GM23338 (cell line): ENCODE data around the gene ARSD. TPM values are rescaled to one million over a fixed set of nuclear protein-coding genes. Genes with fewer than 3 reads are reported as not detected.

ENCODE experiments used
- ATAC-seq: fragments of 200-7000 bp; cut with Tn5 transposase; 3 replicates; pipeline ENCODE4 v1.9.1; 2020
- DNase-seq: peaks from one replicate; pipeline ENCODE4 v3.0.0-alpha.2; 2015; ENCODE audit warnings: low spot score
- H2AFZ ChIP-seq: fragments of 200-600 bp; sonication (generic); 2 replicates; pipeline ENCODE4 v1.8.0; 2016; ENCODE audit warnings: antibody characterized with exemption, mild to moderate bottlenecking, moderate library complexity
- H3F3A ChIP-seq: fragments of 200-600 bp; sonication (generic); replicated peaks from 2 replicates; pipeline ENCODE4 v1.8.0; 2017; ENCODE audit warnings: antibody characterized with exemption, mixed run types, low read depth
- H3K27ac ChIP-seq: fragments of 200-600 bp; sonication (generic); 2 replicates; pipeline ENCODE4 v1.6.1; 2016; ENCODE audit warnings: low read depth
- H3K27me3 ChIP-seq: fragments of 200-600 bp; sonication (generic); 2 replicates; pipeline ENCODE4 v1.8.0; 2016; ENCODE audit warnings: mild to moderate bottlenecking, mixed run types, moderate library complexity; ENCODE audit not compliant: insufficient read depth
- H3K36me3 ChIP-seq: fragments of 200-600 bp; sonication (generic); 2 replicates; pipeline ENCODE4 v1.8.0; 2016; ENCODE audit warnings: mild to moderate bottlenecking; ENCODE audit not compliant: insufficient read depth
- H3K4me1 ChIP-seq: fragments of 200-600 bp; sonication (generic); 2 replicates; pipeline ENCODE4 v1.8.0; 2016; ENCODE audit warnings: mild to moderate bottlenecking, moderate library complexity; ENCODE audit not compliant: insufficient read depth
- H3K4me2 ChIP-seq: fragments of 200-600 bp; sonication (generic); 2 replicates; pipeline ENCODE4 v1.7.1; 2017; ENCODE audit warnings: mixed run types
- H3K4me3 ChIP-seq: fragments of 200-600 bp; sonication (generic); 2 replicates; pipeline ENCODE4 v1.6.1; 2016; ENCODE audit warnings: mixed run types
- H3K79me2 ChIP-seq: fragments of 200-600 bp; sonication (generic); replicated peaks from 2 replicates; pipeline ENCODE4 v1.8.0; 2017; ENCODE audit warnings: mild to moderate bottlenecking; ENCODE audit not compliant: insufficient read depth
- H3K9me2 ChIP-seq: fragments of 200-600 bp; sonication (generic); 2 replicates; pipeline ENCODE4 v1.8.0; 2017; ENCODE audit not compliant: insufficient read depth
- H4K20me1 ChIP-seq: fragments of 200-600 bp; sonication (generic); replicated peaks from 2 replicates; pipeline ENCODE4 v1.8.0; 2017; ENCODE audit warnings: mild to moderate bottlenecking; ENCODE audit not compliant: insufficient read depth
- H3K27ac Mint-ChIP-seq: 2 replicates; pipeline ENCODE4 v1.8.0; 2020; ENCODE audit warnings: inconsistent platforms, mild to moderate bottlenecking, moderate library complexity, mixed read lengths
- H3K27me3 Mint-ChIP-seq: 3 replicates; pipeline ENCODE4 v1.8.0; 2022; ENCODE audit warnings: low read depth, mild to moderate bottlenecking, moderate library complexity, mixed read lengths, inconsistent platforms; ENCODE audit not compliant: insufficient read depth, poor library complexity
- H3K36me3 Mint-ChIP-seq: 3 replicates; pipeline ENCODE4 v1.8.0; 2021; ENCODE audit warnings: low read depth, mild to moderate bottlenecking, inconsistent platforms, moderate library complexity, mixed read lengths
- H3K4me1 Mint-ChIP-seq: 3 replicates; pipeline ENCODE4 v1.8.0; 2020; ENCODE audit warnings: mild to moderate bottlenecking, inconsistent platforms, mixed read lengths
- H3K4me3 Mint-ChIP-seq: 3 replicates; pipeline ENCODE4 v1.8.0; 2021; ENCODE audit warnings: moderate library complexity, mild to moderate bottlenecking, inconsistent platforms, mixed read lengths
- H3K9me3 Mint-ChIP-seq: 3 replicates; pipeline ENCODE4 v1.8.0; 2020; ENCODE audit warnings: moderate library complexity, mild to moderate bottlenecking, inconsistent platforms, mixed read lengths
- CREB1 ChIP-seq: fragments of 250-450 bp; sonication (Bioruptor Pico); IDR thresholded peaks from 2 replicates; pipeline ENCODE4 v1.5.0; 2020; ENCODE audit warnings: low read depth, mild to moderate bottlenecking, moderate library complexity
- CTCF ChIP-seq, 2 experiments: fragments of 200-600 bp in 1 of 2; sonication (generic) in 1 of 2; conservative IDR thresholded peaks; 2 replicates each; pipeline versions ENCODE4 v1.5.1 to v1.6.1; 2016 to 2017; ENCODE audit warnings: antibody characterized with exemption in 2 of 2, low read depth in 2 of 2, mild to moderate bottlenecking in 2 of 2, moderate library complexity in 1 of 2
- ETS1 ChIP-seq: IDR thresholded peaks from 2 replicates; pipeline ENCODE4 v1.6.1; 2016; ENCODE audit warnings: antibody characterized with exemption
- EZH2 ChIP-seq: fragments of 200-600 bp; sonication (generic); IDR thresholded peaks from one replicate; pipeline ENCODE4 v1.8.0; 2017; ENCODE audit warnings: antibody characterized with exemption, mild to moderate bottlenecking, low read depth; ENCODE audit not compliant: unreplicated experiment
- EZH2phosphoT487 ChIP-seq: fragments of 200-600 bp; sonication (generic); IDR thresholded peaks from one replicate; pipeline ENCODE4 v1.8.1; 2018; ENCODE audit warnings: antibody characterized with exemption; ENCODE audit not compliant: unreplicated experiment
- JUNB ChIP-seq: IDR thresholded peaks from one replicate; pipeline ENCODE4 v1.6.1; 2016; ENCODE audit warnings: antibody characterized with exemption; ENCODE audit not compliant: unreplicated experiment
- NANOG ChIP-seq: IDR thresholded peaks from 2 replicates; pipeline ENCODE4 v1.6.1; 2016; ENCODE audit warnings: antibody characterized with exemption, borderline replicate concordance
- POLR2AphosphoS5 ChIP-seq: IDR thresholded peaks from 2 replicates; pipeline ENCODE4 v1.6.1; 2016; ENCODE audit warnings: antibody characterized with exemption, low read depth
- REST ChIP-seq: IDR thresholded peaks from one replicate; pipeline ENCODE4 v1.6.1; 2018; ENCODE audit warnings: antibody characterized with exemption; ENCODE audit not compliant: unreplicated experiment
- STAT1 ChIP-seq: IDR thresholded peaks from one replicate; pipeline ENCODE4 v1.6.1; 2016; ENCODE audit warnings: antibody characterized with exemption; ENCODE audit not compliant: unreplicated experiment
- ZNF114 ChIP-seq: fragments of 250-450 bp; sonication (Bioruptor Pico); IDR thresholded peaks from 2 replicates; pipeline ENCODE4 v1.5.0; 2020; ENCODE audit warnings: mild to moderate bottlenecking, moderate library complexity
- ZNF331 ChIP-seq: fragments of 250-450 bp; sonication (Bioruptor Pico); IDR thresholded peaks from 2 replicates; pipeline ENCODE4 v1.5.0; 2020; ENCODE audit warnings: low read depth, mild to moderate bottlenecking, moderate library complexity
- ZNF462 ChIP-seq: fragments of 250-450 bp; sonication (Bioruptor Pico); IDR thresholded peaks from 2 replicates; pipeline ENCODE4 v1.5.0; 2020; ENCODE audit warnings: mild to moderate bottlenecking, moderate library complexity
- polyA plus RNA-seq: library from polyadenylated mRNA; unstranded; fragments of >200 nt; fragmentation: Nextera tagmentation; extraction: Ambion mirVana; gene quantifications from 2 replicates; pipeline ENCODE4 v1.2.1, GENCODE V29; 2016
- total RNA-seq: library from RNA; depleted of rRNA; stranded (reverse); fragments of >200 nt; shearing (Covaris generic); gene quantifications from 2 replicates; pipeline ENCODE4 v1.2.3, GENCODE V29; 2014

The ARSD gene
- total and polyA plus RNA-seq, 2 experiments from 2014 or later, result 1.3 to 1.7 TPM

GRCh38 chrX:2872671-2873277 is 56.4 kb downstream of the ARSD start:
- Mint-ChIP-seq H3K36me3 (peaks cover 40% of the 10 kb centered on the region), H3K4me3 (no peak overlapping the region), H3K4me1 (peaks cover 12% of the 10 kb centered on the region; the same call in 2 of the 3 replicates), H3K27ac (no peak overlapping the region), H3K9me3 (no peaks in the 10 kb centered on the region; the same call in 2 of the 3 replicates), H3K27me3 (peaks cover 1% of the 10 kb centered on the region)
- H3K4me2 ChIP-seq, result no peak overlapping the region
- TF ChIP-seq ZNF462 (CRISPR knock-in tag) (no peak), ZNF114 (CRISPR knock-in tag) (no peak), JUNB (no peak), CREB1 (CRISPR knock-in tag) (no peak), REST (no peak), EZH2 (no peak), CTCF (conservative IDR thresholded peaks at IDR 0.05; ENCODE audit: low read depth in 2 of 2) (no peak), STAT1 (no peak), ZNF331 (CRISPR knock-in tag) (no peak), NANOG (no peak), EZH2phosphoT487 (no peak), POLR2AphosphoS5 (no peak), ETS1 (no peak)
- 0 out of 2 replicates have a peak overlapping the region, but pooled peaks have one; percentile 3 for H3K27ac ChIP-seq
- H4K20me1 ChIP-seq, result no peaks in the 10 kb centered on the region
- ATAC-seq (no peak), DNase-seq (no peak)
- H3F3A ChIP-seq, result no peaks in the 10 kb centered on the region
- H3K27me3 ChIP-seq, result no peaks in the 10 kb centered on the region
- no peak overlapping the region for H2AFZ ChIP-seq
- H3K36me3 ChIP-seq, result no peaks in the 10 kb centered on the region
- no peaks in the 10 kb centered on the region for H3K79me2 ChIP-seq
- no peaks in the 10 kb centered on the region for H3K4me1 ChIP-seq
- no peaks in the 10 kb centered on the region for H3K9me2 ChIP-seq
- H3K4me3 ChIP-seq, result no peak overlapping the region
